GM12801 (cell line): ENCODE results near the gene BACH1.

Experiments
- CTCF ChIP-seq: IDR thresholded peaks from one replicate; pipeline ENCODE4 v1.5.1; 2011; ENCODE audit warnings: control low read depth; ENCODE audit not compliant: insufficient read length; ENCODE audit errors: extremely low read depth

The BACH1 gene

GRCh38 chr21:29287383-29287782, 11.3 kb upstream of the BACH1 start:
- no peak for TF ChIP-seq CTCF

- TF ChIP-seq CTCF, result no peak
These were observed 10.5 kb upstream of the BACH1 start for GRCh38 chr21:29288239-29288638.

GRCh38 chr21:29289317-29289716, 9.4 kb upstream of the BACH1 start:
- TF ChIP-seq CTCF, result no peak

GRCh38 chr21:29290240-29290639, 8.5 kb upstream of the BACH1 start:
- TF ChIP-seq CTCF, result no peak

GRCh38 chr21:29293495-29293894, 5.2 kb upstream of the BACH1 start:
- TF ChIP-seq CTCF, result no peak

GRCh38 chr21:29295066-29295650, 3.6 kb upstream of the BACH1 start:
- no peak for TF ChIP-seq CTCF

GRCh38 chr21:29296446-29296845, 2.3 kb upstream of the BACH1 start:
- no peak for TF ChIP-seq CTCF
